ENCODE measurements around the gene ETFDH. TPM values are rescaled to one million over a fixed set of nuclear protein-coding genes. Genes with fewer than 3 reads are reported as not detected.
"Not testable (repeated sequence)": the region's sequence is repeated elsewhere in the genome, so short reads cannot be mapped to it uniquely, and the experiment has no call there.

Gene ETFDH
- total and polyA plus RNA-seq, 8 donors = 11.6 to 33.3 (median 14.2) TPM

DNA sequence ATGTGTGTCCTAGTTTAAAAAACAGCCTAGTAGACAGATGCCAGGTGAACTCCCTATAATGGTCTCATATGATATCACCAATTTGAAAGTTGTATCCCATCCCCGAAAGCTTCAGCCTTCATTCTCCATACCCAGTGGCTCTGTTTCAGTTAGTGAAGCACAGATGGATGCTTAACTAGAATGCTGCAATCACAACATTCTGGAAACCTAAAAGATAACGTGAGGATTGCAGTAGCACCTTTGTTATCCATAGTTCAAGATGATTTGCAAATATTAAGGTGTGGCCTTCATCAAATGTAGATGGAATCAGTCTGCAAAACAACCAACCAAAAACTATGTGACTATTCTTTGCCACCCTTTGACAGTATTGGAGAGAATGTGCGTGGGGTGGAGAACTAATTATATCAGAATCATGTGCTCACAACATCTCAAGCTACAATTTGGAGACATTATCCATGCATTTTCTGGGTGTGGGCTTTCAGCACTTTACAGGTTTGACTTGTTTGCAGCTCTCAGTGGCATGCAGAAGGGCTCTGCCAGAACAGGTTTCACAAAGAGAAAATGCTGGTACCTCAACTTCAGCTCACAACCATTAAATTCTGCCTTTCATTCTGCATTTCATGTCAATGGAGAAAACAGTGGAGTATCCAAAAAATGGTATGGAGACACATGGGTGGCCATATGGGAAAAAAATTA lies 69.4 kb downstream of the ETFDH start:
- TF ChIP-seq, protein P1, sequence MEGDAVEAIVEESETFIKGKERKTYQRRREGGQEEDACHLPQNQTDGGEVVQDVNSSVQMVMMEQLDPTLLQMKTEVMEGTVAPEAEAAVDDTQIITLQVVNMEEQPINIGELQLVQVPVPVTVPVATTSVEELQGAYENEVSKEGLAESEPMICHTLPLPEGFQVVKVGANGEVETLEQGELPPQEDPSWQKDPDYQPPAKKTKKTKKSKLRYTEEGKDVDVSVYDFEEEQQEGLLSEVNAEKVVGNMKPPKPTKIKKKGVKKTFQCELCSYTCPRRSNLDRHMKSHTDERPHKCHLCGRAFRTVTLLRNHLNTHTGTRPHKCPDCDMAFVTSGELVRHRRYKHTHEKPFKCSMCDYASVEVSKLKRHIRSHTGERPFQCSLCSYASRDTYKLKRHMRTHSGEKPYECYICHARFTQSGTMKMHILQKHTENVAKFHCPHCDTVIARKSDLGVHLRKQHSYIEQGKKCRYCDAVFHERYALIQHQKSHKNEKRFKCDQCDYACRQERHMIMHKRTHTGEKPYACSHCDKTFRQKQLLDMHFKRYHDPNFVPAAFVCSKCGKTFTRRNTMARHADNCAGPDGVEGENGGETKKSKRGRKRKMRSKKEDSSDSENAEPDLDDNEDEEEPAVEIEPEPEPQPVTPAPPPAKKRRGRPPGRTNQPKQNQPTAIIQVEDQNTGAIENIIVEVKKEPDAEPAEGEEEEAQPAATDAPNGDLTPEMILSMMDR (IDR thresholded peaks at IDR 0.05) = no peak
- H3K36me3 ChIP-seq = no peaks in the 10 kb centered on the region
- no peak for FAIRE-seq
- no peaks in the 10 kb centered on the region for H3K9me3 ChIP-seq
- 75 to 78% methylated on average over 3 of the region's 3 CpGs for WGBS, 2 donors
- no peaks in the 10 kb centered on the region for H3K4me1 ChIP-seq
- no peaks in the 10 kb centered on the region for H3K27me3 ChIP-seq
- H3K27ac ChIP-seq = no peak overlapping the region
- no peak overlapping the region for H3K4me3 ChIP-seq
- no peak for ATAC-seq
- intact Hi-C loops (cut with DNase I) = no loop called here
- no peak for DNase-seq

DNA sequence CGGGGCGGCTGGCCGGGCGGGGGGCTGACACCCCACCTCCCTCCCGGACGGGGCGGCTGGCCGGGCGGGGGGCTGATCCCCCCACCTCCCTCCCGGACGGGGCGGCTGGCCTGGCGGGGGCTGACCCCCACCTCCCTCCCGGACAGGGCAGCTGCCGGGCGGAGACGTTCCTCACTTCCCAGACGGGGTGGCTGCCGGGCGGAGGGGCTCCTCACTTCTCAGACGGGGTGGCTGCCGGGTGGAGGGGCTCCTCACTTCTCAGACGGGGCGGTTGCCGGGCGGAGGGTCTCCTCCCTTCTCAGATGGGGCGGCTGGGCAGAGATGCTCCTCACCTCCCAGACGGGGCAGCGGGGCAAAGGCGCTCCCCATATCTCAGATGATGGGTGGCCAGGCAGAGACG lies 74.4 kb downstream of the ETFDH start:
- FAIRE-seq; H3K4me1 ChIP-seq; H3K4me3 ChIP-seq; H3K36me3 ChIP-seq; ATAC-seq; H3K27ac ChIP-seq; H3K27me3 ChIP-seq; H3K9me3 ChIP-seq; intact Hi-C loops (cut with DNase I): not testable (repeated sequence)
- WGBS, 2 donors = 95 to 96% methylated on average over 5 to 31 of the region's 31 CpGs
- peak in 1 of 6 donors; percentile 32 for DNase-seq

DNA sequence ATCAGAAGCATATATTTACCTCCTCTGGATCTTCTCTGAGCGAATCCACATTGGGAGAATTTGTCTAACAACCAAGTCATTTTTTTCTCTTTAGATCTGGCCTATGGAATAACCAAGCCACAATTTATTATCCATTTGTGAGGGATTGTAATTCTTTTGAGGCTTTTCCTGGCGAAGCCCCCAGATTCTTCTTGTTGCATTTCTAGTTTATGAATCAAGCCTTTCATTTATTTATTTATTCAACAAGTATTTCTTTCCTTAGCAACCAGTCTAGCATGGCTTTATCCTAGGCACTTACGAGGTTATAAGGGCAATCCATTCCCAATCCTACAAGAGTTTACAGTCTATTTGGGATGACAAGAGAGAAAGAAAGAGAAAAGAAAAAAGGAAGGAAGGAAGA lies 78.3 kb downstream of the ETFDH start:
- no peak for FAIRE-seq
- WGBS, 2 donors = 85 to 86% methylated on average over 3 of the region's 3 CpGs
- H3K4me1 ChIP-seq = no peaks in the 10 kb centered on the region
- DNase-seq = no peak
- H3K27ac ChIP-seq = no peak overlapping the region
- H3K4me3 ChIP-seq = no peak overlapping the region
- H3K27me3 ChIP-seq = no peaks in the 10 kb centered on the region
- H3K9me3 ChIP-seq = no peaks in the 10 kb centered on the region
- TF ChIP-seq, protein P1 (IDR thresholded peaks at IDR 0.05) = no peak
- H3K36me3 ChIP-seq = no peaks in the 10 kb centered on the region
- no peak for ATAC-seq
- intact Hi-C loops (cut with DNase I) = no loop called here

DNA sequence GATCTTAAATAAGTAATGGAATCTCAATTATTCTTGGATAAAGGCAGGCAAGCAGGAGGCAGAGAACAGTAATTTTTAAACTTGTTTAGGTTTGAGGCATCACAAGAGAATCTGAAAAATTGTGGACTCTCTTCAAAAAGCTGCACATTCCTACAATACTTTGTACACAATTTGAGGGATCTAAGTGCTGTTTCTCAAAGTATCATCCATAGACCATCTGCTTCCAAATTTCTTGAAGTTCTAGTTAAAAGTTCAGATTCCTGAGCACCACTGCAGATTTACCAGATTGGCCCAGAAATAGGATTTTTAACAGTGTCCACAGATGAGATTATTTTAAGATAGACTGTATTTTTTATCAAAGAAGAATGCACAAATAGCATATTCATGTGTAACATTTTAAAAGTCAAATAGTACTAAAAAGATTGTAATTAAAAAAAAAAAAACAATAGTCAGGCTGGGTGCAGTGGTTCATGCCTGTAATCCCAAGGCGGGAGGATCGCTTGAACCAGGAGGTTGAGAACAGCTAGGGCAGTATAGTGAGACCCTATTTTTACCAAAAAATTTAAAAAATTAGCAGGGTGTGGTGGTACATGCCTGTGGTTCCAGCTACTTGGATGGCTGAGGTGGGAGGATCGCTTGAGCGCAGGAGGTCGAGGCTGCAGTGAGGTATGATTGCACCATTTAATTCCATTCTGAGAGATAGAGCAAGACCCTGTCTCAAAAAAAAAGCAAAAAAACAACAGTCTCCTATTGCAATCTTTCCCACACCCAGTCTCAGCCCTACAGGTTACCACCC lies 82.5 kb downstream of the ETFDH start:
- TF ChIP-seq, protein P1 (IDR thresholded peaks at IDR 0.05) = no peak
- intact Hi-C loops (cut with DNase I) = no loop called here
- WGBS, 2 donors = 94 to 97% methylated on average over 5 of the region's 5 CpGs
- Histone ChIP-seq H3K4me3 (no peak overlapping the region), H3K27me3 (no peaks in the 10 kb centered on the region), H3K4me1 (no peaks in the 10 kb centered on the region), H3K27ac (no peak overlapping the region), H3K9me3 (no peaks in the 10 kb centered on the region), H3K36me3 (no peaks in the 10 kb centered on the region)
- ATAC-seq = no peak
- no peak for FAIRE-seq
- DNase-seq = no peak

DNA sequence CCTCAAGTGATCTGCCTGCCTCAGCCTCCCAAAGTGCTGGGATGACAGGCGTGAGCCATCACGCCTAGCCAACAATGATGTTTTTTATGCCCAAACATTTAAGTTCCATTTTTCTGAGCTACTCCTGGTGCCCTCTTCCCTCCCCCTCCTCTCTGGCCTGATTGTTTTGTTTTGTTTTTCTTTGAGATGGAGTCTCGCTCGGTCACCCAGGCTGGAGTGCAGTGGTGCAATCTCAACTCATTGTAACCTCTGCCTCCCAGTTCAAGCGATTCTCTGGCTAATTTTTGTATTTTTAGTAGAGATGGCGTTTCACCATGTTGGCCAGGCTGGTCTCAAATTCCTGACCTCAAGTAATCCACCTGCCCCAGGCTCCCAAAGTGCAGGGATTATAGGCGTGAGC lies 83.7 kb downstream of the ETFDH start:
- WGBS, 2 donors = 92 to 93% methylated on average over 7 of the region's 7 CpGs
- DNase-seq; ATAC-seq; intact Hi-C loops (cut with DNase I); FAIRE-seq; H3K9me3 ChIP-seq; H3K27ac ChIP-seq; H3K4me1 ChIP-seq; H3K27me3 ChIP-seq; H3K36me3 ChIP-seq; H3K4me3 ChIP-seq: not testable (repeated sequence)

DNA sequence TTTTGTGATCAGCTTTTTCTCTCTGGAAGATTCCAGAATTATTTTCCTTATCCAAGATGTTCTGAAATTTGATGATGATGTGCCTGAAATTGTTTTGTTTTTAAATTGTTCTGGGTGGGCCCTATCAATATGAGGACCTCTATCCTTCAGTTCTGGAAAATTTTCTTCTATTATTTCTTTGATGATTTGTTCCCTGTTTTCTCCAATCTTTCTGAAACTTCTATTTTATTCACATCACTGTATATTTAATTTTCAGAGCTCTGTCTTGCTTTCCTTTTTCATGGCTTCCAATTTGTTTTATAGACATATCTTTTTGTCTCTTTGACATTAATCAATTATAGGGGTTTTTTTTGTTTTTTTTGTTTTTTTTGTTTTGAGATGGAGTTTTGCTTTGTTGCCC lies 84.5 kb downstream of the ETFDH start:
- FAIRE-seq (no peak), ATAC-seq (no peak), DNase-seq (no peak)
- Histone ChIP-seq H3K27ac (no peak overlapping the region), H3K36me3 (no peaks in the 10 kb centered on the region), H3K4me3 (no peak overlapping the region), H3K4me1 (no peaks in the 10 kb centered on the region), H3K9me3 (no peaks in the 10 kb centered on the region), H3K27me3 (no peaks in the 10 kb centered on the region)
- intact Hi-C loops (cut with DNase I) = no loop called here
- TF ChIP-seq, protein P1 (IDR thresholded peaks at IDR 0.05) = no peak
